Endothelial cell of umbilical vein (primary cell): Measurements from ENCODE around the gene CD276.

Experiments
- POLR2A ChIP-seq: IDR thresholded peaks from 2 replicates; pipeline ENCODE4 v1.6.1; 2012; ENCODE audit warnings: low read depth, mild to moderate bottlenecking, control low read depth, low read length
- POLR2AphosphoS5 ChIP-seq: IDR thresholded peaks from 2 replicates; pipeline ENCODE4 v1.6.1; 2012; ENCODE audit warnings: low read depth, mild to moderate bottlenecking, control low read depth, low read length, moderate library complexity; ENCODE audit not compliant: insufficient read depth
- TF ChIP-seq, protein P1 (sequence below), 2 donors: IDR thresholded peaks; 1 replicate in 1 of 2; 2 replicates in 1 of 2; pipeline ENCODE4 v1.5.1; 2011; ENCODE audit warnings: low read length in 2 of 2, mild to moderate bottlenecking in 2 of 2, moderate library complexity in 2 of 2, control low read depth in 1 of 2, inconsistent platforms in 1 of 2, low read depth in 1 of 2; ENCODE audit not compliant: insufficient read depth in 1 of 2; ENCODE audit errors: extremely low read depth in 1 of 2

DNA sequence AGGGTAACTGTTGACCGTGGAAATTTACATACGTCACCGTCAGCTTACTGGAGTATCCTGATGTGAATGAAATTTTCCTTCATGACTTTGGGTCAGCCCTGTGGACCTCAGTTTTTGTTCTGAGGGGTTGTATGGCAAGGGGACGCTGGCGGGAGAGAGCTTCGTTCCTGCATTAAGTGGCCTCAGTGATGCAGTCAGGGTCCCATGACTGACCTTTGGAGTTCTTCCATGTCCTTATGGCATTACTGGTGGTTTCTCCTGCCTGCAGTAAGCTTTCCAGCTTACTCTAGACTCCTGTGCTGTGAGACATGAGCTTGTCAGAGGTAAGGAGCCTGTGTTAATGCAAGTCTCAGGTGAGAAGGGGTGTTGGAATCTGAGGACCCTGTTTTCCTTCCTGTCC is 1.8 kb downstream of the CD276 start:
- no peak for TF ChIP-seq POLR2AphosphoS5
- TF ChIP-seq, protein P1, sequence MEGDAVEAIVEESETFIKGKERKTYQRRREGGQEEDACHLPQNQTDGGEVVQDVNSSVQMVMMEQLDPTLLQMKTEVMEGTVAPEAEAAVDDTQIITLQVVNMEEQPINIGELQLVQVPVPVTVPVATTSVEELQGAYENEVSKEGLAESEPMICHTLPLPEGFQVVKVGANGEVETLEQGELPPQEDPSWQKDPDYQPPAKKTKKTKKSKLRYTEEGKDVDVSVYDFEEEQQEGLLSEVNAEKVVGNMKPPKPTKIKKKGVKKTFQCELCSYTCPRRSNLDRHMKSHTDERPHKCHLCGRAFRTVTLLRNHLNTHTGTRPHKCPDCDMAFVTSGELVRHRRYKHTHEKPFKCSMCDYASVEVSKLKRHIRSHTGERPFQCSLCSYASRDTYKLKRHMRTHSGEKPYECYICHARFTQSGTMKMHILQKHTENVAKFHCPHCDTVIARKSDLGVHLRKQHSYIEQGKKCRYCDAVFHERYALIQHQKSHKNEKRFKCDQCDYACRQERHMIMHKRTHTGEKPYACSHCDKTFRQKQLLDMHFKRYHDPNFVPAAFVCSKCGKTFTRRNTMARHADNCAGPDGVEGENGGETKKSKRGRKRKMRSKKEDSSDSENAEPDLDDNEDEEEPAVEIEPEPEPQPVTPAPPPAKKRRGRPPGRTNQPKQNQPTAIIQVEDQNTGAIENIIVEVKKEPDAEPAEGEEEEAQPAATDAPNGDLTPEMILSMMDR (IDR thresholded peaks at IDR 0.05; ENCODE audit: extremely low read depth in 1 of 2, insufficient read depth in 1 of 2, low read depth in 1 of 2, low read length in 2 of 2): no peak
- no peak for TF ChIP-seq POLR2A
